Osteocyte (in vitro differentiated cells): ENCODE data around the gene TAS2R40. TPM values are rescaled to one million over a fixed set of nuclear protein-coding genes. Genes with fewer than 3 reads are reported as not detected.

Experiments used
- DNase-seq: peaks from one replicate; pipeline ENCODE4 v3.0.0; 2021; ENCODE audit warnings: mixed read lengths; ENCODE audit not compliant: unreplicated experiment; ENCODE audit errors: extremely low spot score
- H3K27ac Mint-ChIP-seq: one replicate; pipeline ENCODE4 v1.8.0; 2021; ENCODE audit warnings: mild to moderate bottlenecking, mixed read lengths; ENCODE audit not compliant: unreplicated experiment
- H3K27me3 Mint-ChIP-seq: one replicate; pipeline ENCODE4 v1.8.0; 2021; ENCODE audit warnings: mixed read lengths; ENCODE audit not compliant: unreplicated experiment
- H3K36me3 Mint-ChIP-seq: one replicate; pipeline ENCODE4 v1.8.0; 2021; ENCODE audit warnings: mixed read lengths; ENCODE audit not compliant: unreplicated experiment
- H3K4me1 Mint-ChIP-seq: one replicate; pipeline ENCODE4 v1.8.0; 2021; ENCODE audit warnings: mixed read lengths; ENCODE audit not compliant: unreplicated experiment
- H3K4me3 Mint-ChIP-seq: one replicate; pipeline ENCODE4 v1.8.0; 2021; ENCODE audit warnings: mild to moderate bottlenecking, moderate library complexity, mixed read lengths; ENCODE audit not compliant: unreplicated experiment
- H3K9me3 Mint-ChIP-seq: one replicate; pipeline ENCODE4 v1.8.0; 2021; ENCODE audit warnings: mixed read lengths; ENCODE audit not compliant: unreplicated experiment
- CTCF ChIP-seq: fragments of 200-600 bp; sonication (generic); IDR thresholded peaks from 2 replicates; pipeline ENCODE4 v1.5.0; 2021; ENCODE audit warnings: antibody characterized with exemption, mild to moderate bottlenecking, moderate library complexity
- total RNA-seq: library from RNA; stranded (reverse); gene quantifications from 2 replicates; pipeline ENCODE4 v1.2.1, GENCODE V29; 2021

The TAS2R40 gene
- total RNA-seq, 1 donor from 2014 or later: not detected

GRCh38 chr7:143265017-143265693, 43.3 kb downstream of the TAS2R40 start:
- TF ChIP-seq CTCF: no peak
- no peaks in the 10 kb centered on the region for H3K27me3 Mint-ChIP-seq
- H3K27ac Mint-ChIP-seq: peak overlapping the region; percentile 3
- peaks cover 33% of the 10 kb centered on the region for H3K36me3 Mint-ChIP-seq
- H3K4me3 Mint-ChIP-seq: no peak overlapping the region
- peaks cover 24% of the 10 kb centered on the region for H3K4me1 Mint-ChIP-seq
- peak; percentile 80 for DNase-seq
- H3K9me3 Mint-ChIP-seq: no peaks in the 10 kb centered on the region

- Mint-ChIP-seq H3K9me3 (no peaks in the 10 kb centered on the region), H3K27me3 (no peaks in the 10 kb centered on the region), H3K36me3 (peaks cover 33% of the 10 kb centered on the region), H3K4me3 (no peak overlapping the region), H3K4me1 (peaks cover 12% of the 10 kb centered on the region), H3K27ac (no peak overlapping the region)
- TF ChIP-seq CTCF: no peak
- DNase-seq: no peak
Measured at GRCh38 chr7:143269251-143269650, 47.4 kb downstream of the TAS2R40 start.

- Mint-ChIP-seq H3K36me3 (peaks cover 21% of the 10 kb centered on the region), H3K27ac (no peak overlapping the region), H3K4me1 (peaks cover under 1% of the 10 kb centered on the region), H3K9me3 (no peaks in the 10 kb centered on the region), H3K4me3 (no peak overlapping the region), H3K27me3 (no peaks in the 10 kb centered on the region)
- TF ChIP-seq CTCF: no peak
- no peak for DNase-seq
Measured at GRCh38 chr7:143271240-143271639, 49.4 kb downstream of the TAS2R40 start.

Other genes starting within 250 kb of the TAS2R40 start
- not detected in 2 replicates for gene OR9A2, start 194.9 kb upstream of the TAS2R40 start, total RNA-seq
- gene OR6V1, start 169.7 kb upstream of the TAS2R40 start, total RNA-seq: not detected in 2 replicates
- not detected in 2 replicates for gene PIP, start 90.0 kb upstream of the TAS2R40 start, total RNA-seq
- not detected in 2 replicates for gene TAS2R39, start 38.6 kb upstream of the TAS2R40 start, total RNA-seq
- gene GSTK1, start 41.4 kb downstream of the TAS2R40 start, total RNA-seq: 141 and 147 TPM in 2 replicates
- gene TMEM139, start 62.9 kb downstream of the TAS2R40 start, total RNA-seq: not detected in 2 replicates
- 47.5 and 51.4 TPM in 2 replicates for gene CASP2, start 66.3 kb downstream of the TAS2R40 start, total RNA-seq
- gene CLCN1, start 94.1 kb downstream of the TAS2R40 start, total RNA-seq: not detected in 2 replicates
- gene FAM131B, start 140.7 kb downstream of the TAS2R40 start, total RNA-seq: 17.0 and 18.4 TPM in 2 replicates
- 370 and 412 TPM in 2 replicates for gene ZYX, start 159.3 kb downstream of the TAS2R40 start, total RNA-seq
- gene EPHA1, start 186.8 kb downstream of the TAS2R40 start, total RNA-seq: not detected in 2 replicates
- not detected in 2 replicates for gene TAS2R60, start 221.4 kb downstream of the TAS2R40 start, total RNA-seq